GM10248 (cell line): Measurements from ENCODE around the gene LHFPL3.

ENCODE experiments used
- CTCF ChIA-PET: fragments of 300-600 bp; sonication (Branson Sonifier 250); formaldehyde crosslinking; extraction: SDS; loops from one replicate; lab custom pipeline; 2021; ENCODE audit warnings: antibody characterized with exemption; lab: Yijun Ruan, JAX
- POLR2A ChIA-PET: fragments of 350-650 bp; sonication (Branson Sonifier 250); formaldehyde crosslinking; extraction: SDS; loops from one replicate; lab custom pipeline; 2020; ENCODE audit warnings: antibody characterized with exemption; lab: Yijun Ruan, JAX
- DNase-seq: peaks from one replicate; pipeline ENCODE4 v3.0.0; 2012; ENCODE audit errors: extremely low spot score
- TF ChIP-seq, protein P1 (sequence below): IDR thresholded peaks from 2 replicates; pipeline ENCODE4 v1.5.1; 2012; ENCODE audit warnings: mild to moderate bottlenecking, low read depth; ENCODE audit errors: extremely low read depth, missing control alignments, control extremely low read depth

LHFPL3 gene

DNA sequence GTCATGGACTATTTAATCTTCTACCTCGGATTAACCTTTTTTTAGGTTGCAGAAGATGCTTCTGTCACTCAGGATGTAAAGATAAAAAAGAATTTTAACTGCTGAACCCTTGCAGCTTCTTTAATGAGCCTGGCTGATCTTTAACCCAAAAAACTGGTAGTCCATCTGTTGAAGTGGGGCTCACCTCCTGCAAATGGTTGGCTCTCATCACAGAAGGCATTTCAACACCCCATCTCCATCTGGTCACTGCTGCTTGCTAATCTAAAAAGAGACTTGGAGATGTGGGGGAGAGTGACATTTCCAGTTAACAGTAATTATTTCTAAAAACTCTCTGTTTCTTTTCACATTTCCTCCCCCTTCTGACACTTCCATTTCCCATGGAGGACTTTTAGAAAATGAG lies 208.6 kb downstream of the LHFPL3 start:
- TF ChIP-seq, protein P1, sequence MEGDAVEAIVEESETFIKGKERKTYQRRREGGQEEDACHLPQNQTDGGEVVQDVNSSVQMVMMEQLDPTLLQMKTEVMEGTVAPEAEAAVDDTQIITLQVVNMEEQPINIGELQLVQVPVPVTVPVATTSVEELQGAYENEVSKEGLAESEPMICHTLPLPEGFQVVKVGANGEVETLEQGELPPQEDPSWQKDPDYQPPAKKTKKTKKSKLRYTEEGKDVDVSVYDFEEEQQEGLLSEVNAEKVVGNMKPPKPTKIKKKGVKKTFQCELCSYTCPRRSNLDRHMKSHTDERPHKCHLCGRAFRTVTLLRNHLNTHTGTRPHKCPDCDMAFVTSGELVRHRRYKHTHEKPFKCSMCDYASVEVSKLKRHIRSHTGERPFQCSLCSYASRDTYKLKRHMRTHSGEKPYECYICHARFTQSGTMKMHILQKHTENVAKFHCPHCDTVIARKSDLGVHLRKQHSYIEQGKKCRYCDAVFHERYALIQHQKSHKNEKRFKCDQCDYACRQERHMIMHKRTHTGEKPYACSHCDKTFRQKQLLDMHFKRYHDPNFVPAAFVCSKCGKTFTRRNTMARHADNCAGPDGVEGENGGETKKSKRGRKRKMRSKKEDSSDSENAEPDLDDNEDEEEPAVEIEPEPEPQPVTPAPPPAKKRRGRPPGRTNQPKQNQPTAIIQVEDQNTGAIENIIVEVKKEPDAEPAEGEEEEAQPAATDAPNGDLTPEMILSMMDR, result no peak
- ChIA-PET CTCF (no interaction called here), POLR2A (no interaction called here)
- DNase-seq, result no peak

DNA sequence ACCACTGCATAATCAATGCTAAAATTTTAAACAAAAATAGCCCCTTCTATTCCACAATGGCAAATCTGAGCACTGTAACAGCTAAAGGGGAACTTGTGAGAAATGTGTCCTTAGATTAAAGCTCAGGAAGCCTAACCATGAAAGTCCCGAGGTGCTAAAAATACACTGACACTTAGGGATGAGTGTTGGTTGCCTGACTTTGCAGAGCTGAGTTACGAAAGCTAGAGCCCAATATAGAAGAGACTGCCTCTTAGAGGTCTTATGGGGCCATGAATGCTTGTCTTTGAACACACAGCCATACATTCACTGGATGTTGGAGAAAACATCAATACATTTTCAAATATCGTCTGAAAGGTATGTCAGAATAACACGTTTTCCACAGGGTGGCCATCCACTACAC lies 209.7 kb downstream of the LHFPL3 start:
- DNase-seq, result no peak
- TF ChIP-seq, protein P1, result no peak
- ChIA-PET POLR2A (no interaction called here), CTCF (no interaction called here)

GRCh38 chr7:104541897-104542296 lies 213.5 kb downstream of the LHFPL3 start:
- TF ChIP-seq, protein P1, result no peak
- DNase-seq, result no peak
- POLR2A ChIA-PET, result no interaction called here
- CTCF ChIA-PET, result no interaction called here

- POLR2A ChIA-PET, result no interaction called here
- TF ChIP-seq, protein P1, result no peak
- no peak for DNase-seq
- CTCF ChIA-PET, result no interaction called here
Measured at GRCh38 chr7:104548861-104549260, 220.5 kb downstream of the LHFPL3 start.

- CTCF ChIA-PET, result interaction anchor here (1.3 kb wide), 1 partner anchor 15 kb away, joined by 4 read pairs; no protein-coding TSS in a partner anchor
- POLR2A ChIA-PET, result no interaction called here
Measured at GRCh38 chr7:104550362-104550761, 222.0 kb downstream of the LHFPL3 start.

GRCh38 chr7:104551226-104551625 lies 222.8 kb downstream of the LHFPL3 start:
- CTCF ChIA-PET, result interaction anchor here (1.3 kb wide), 1 partner anchor 16 kb away, joined by 4 read pairs; no protein-coding TSS in a partner anchor
- DNase-seq, result no peak
- POLR2A ChIA-PET, result no interaction called here
- TF ChIP-seq, protein P1, result no peak

More at GRCh38 chr7:104550362-104550761, 222.0 kb downstream of the LHFPL3 start:
- TF ChIP-seq, protein P1, result no peak
- DNase-seq, result no peak
